Testis (tissue), 2 donors: ENCODE measurements around the gene PDHX.

ENCODE experiments used
- POLR2A ChIP-seq: fragments of 450-650 bp; IDR thresholded peaks from one replicate; pipeline ENCODE4 v1.6.1; 2017; ENCODE audit warnings: antibody characterized with exemption, mild to moderate bottlenecking, moderate library complexity
- TF ChIP-seq, protein P1 (sequence below), 3 experiments: fragments of 450-650 bp in 2 of 3; fragments of 200-600 bp in 1 of 3; sonication (generic) in 1 of 3; IDR thresholded peaks; one replicate each; pipeline ENCODE4 v1.5.1; 2016 to 2019; ENCODE audit warnings: antibody characterized with exemption in 3 of 3, mild to moderate bottlenecking in 2 of 3, moderate library complexity in 1 of 3

DNA sequence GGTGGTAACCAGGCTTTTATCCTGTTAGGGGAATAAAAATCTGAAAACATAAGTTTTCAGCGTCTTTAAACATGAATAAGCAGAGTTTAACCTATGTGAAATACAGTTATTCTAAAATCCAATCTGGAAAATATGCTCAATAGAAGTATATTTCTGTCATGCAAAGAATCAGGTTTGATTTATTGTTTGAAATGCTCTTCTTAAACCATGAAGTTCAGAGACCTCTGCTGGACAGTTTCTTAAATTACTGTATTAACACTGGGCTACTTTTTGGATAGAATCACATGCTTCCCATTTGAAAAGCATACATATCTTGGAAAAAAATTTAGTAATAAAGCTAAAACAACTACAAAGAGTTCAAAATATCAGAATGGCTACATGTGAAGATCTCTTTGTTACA is 25.6 kb upstream of the PDHX start:
- TF ChIP-seq POLR2A = no peak
- TF ChIP-seq, protein P1, sequence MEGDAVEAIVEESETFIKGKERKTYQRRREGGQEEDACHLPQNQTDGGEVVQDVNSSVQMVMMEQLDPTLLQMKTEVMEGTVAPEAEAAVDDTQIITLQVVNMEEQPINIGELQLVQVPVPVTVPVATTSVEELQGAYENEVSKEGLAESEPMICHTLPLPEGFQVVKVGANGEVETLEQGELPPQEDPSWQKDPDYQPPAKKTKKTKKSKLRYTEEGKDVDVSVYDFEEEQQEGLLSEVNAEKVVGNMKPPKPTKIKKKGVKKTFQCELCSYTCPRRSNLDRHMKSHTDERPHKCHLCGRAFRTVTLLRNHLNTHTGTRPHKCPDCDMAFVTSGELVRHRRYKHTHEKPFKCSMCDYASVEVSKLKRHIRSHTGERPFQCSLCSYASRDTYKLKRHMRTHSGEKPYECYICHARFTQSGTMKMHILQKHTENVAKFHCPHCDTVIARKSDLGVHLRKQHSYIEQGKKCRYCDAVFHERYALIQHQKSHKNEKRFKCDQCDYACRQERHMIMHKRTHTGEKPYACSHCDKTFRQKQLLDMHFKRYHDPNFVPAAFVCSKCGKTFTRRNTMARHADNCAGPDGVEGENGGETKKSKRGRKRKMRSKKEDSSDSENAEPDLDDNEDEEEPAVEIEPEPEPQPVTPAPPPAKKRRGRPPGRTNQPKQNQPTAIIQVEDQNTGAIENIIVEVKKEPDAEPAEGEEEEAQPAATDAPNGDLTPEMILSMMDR (IDR thresholded peaks at IDR 0.05) = peak; percentile 25 to 40 (median 28)
